Measurements from ENCODE around the gene OR10G2. TPM values are rescaled to one million over a fixed set of nuclear protein-coding genes. Genes with fewer than 3 reads are reported as not detected.

OR10G2 gene
- total RNA-seq (2022; extraction: Qiagen RNA extraction; ENCODE audit: low read depth): not detected in 5 replicates

GRCh38 chr14:21634840-21635239 is at the start of gene OR10G2:
Gene OR10G2, minus strand, starts transcription at chr14:21634940. Its CDS starts 98 bp downstream, at chr14:21634842.

GRCh38 chr14:21673718-21674117 is 39.0 kb upstream of the OR10G2 start, which contains the start of gene OR4E1:
Gene OR4E1, minus strand, starts transcription at chr14:21673818. Its CDS starts 2,883 bp downstream, at chr14:21670935.

GRCh38 chr14:21653331-21653885 is 18.7 kb upstream of the OR10G2 start, which contains the start of gene OR4E2:
Gene OR4E2, plus strand, starts transcription at chr14:21653835. Its CDS starts 11,248 bp downstream, at chr14:21665083.

Other genes starting within 250 kb of the OR10G2 start
- gene CHD8, start 178.8 kb downstream of the OR10G2 start, total RNA-seq (2022; extraction: Qiagen RNA extraction; ENCODE audit: low read depth): 39.2 to 42.9 TPM (median 40.5 TPM) in 5 replicates
- 9.8 to 15.8 TPM (median 13.0 TPM) in 5 replicates for gene RAB2B, start 158.0 kb downstream of the OR10G2 start, total RNA-seq (2022; extraction: Qiagen RNA extraction; ENCODE audit: low read depth)
- 51.2 to 70.3 TPM (median 65.6 TPM) in 5 replicates for gene TOX4, start 157.7 kb downstream of the OR10G2 start, total RNA-seq (2022; extraction: Qiagen RNA extraction; ENCODE audit: low read depth)
- gene METTL3, start 123.6 kb downstream of the OR10G2 start, total RNA-seq (2022; extraction: Qiagen RNA extraction; ENCODE audit: low read depth): 41.2 to 51.9 TPM (median 49.7 TPM) in 5 replicates
- 1.00 to 1.6 TPM (median 1.3 TPM) in 5 replicates for gene SALL2, start 108.6 kb downstream of the OR10G2 start, total RNA-seq (2022; extraction: Qiagen RNA extraction; ENCODE audit: low read depth)
- gene OR10G3, start 54.9 kb downstream of the OR10G2 start, total RNA-seq (2022; extraction: Qiagen RNA extraction; ENCODE audit: low read depth): not detected in 5 replicates
- not detected in 5 replicates for gene OR4E2, start 18.9 kb upstream of the OR10G2 start, total RNA-seq (2022; extraction: Qiagen RNA extraction; ENCODE audit: low read depth)
- not detected in 5 replicates for gene OR4E1, start 38.9 kb upstream of the OR10G2 start, total RNA-seq (2022; extraction: Qiagen RNA extraction; ENCODE audit: low read depth)